Thyroid gland (tissue), 4 donors: ENCODE results near the gene NOP56.

ENCODE experiments used
- POLR2A ChIP-seq, 2 donors: fragments of 450-650 bp; IDR thresholded peaks; one replicate each; pipeline ENCODE4 v1.6.1; 2017; ENCODE audit warnings: antibody characterized with exemption in 2 of 2, mild to moderate bottlenecking in 2 of 2, moderate library complexity in 1 of 2
- TF ChIP-seq, protein P1 (sequence below), 6 experiments: fragments of 200-600 bp in 3 of 6; fragments of 450-650 bp in 3 of 6; sonication (generic) in 3 of 6; IDR thresholded peaks; one replicate each; pipeline ENCODE4 v1.5.1; 2016 to 2019; ENCODE audit warnings: antibody characterized with exemption in 6 of 6, mild to moderate bottlenecking in 2 of 6, inconsistent platforms in 1 of 6, moderate library complexity in 1 of 6

DNA sequence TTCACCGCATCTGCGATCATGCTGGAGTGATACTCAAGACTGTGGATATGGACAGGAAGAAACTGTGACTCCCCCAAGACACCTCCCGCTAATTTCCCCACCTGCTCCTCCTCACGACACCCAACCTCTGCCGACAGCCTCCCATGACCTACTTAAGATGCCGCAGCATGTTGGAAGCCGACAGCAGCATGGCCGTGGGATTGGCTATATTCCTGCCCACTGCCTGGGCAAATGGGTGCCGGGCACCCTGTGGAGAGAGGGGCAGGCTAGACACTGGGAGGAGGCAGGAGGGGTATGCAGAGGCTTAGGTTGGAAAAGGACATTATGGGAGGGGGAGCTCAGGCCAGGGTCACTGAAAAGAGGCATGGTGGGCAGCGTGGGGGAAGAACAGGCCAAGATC, 7.1 kb downstream of the NOP56 start:
- TF ChIP-seq, protein P1, sequence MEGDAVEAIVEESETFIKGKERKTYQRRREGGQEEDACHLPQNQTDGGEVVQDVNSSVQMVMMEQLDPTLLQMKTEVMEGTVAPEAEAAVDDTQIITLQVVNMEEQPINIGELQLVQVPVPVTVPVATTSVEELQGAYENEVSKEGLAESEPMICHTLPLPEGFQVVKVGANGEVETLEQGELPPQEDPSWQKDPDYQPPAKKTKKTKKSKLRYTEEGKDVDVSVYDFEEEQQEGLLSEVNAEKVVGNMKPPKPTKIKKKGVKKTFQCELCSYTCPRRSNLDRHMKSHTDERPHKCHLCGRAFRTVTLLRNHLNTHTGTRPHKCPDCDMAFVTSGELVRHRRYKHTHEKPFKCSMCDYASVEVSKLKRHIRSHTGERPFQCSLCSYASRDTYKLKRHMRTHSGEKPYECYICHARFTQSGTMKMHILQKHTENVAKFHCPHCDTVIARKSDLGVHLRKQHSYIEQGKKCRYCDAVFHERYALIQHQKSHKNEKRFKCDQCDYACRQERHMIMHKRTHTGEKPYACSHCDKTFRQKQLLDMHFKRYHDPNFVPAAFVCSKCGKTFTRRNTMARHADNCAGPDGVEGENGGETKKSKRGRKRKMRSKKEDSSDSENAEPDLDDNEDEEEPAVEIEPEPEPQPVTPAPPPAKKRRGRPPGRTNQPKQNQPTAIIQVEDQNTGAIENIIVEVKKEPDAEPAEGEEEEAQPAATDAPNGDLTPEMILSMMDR (IDR thresholded peaks at IDR 0.05), result no peak
- no peak for TF ChIP-seq POLR2A (IDR thresholded peaks at IDR 0.05)
